ENCODE measurements around the gene C16orf89.

Gene C16orf89

GRCh38 chr16:5027575-5028235 lies 38.1 kb downstream of the C16orf89 start:
- no peak for DNase-seq

GRCh38 chr16:5027086-5027485 lies 38.7 kb downstream of the C16orf89 start:
- DNase-seq = no peak

- DNase-seq = no peak
These were observed 39.1 kb downstream of the C16orf89 start for GRCh38 chr16:5026664-5027063.

GRCh38 chr16:5025171-5025632 lies 40.6 kb downstream of the C16orf89 start:
- peak; percentile 80 for DNase-seq

- DNase-seq = peak; percentile 71
These were observed 41.1 kb downstream of the C16orf89 start for GRCh38 chr16:5024632-5025031.

GRCh38 chr16:5022521-5022920 lies 43.2 kb downstream of the C16orf89 start:
- no peak for DNase-seq

GRCh38 chr16:5020551-5020950 lies 45.2 kb downstream of the C16orf89 start:
- no peak for DNase-seq

- DNase-seq = no peak
These were observed 46.0 kb downstream of the C16orf89 start for GRCh38 chr16:5019775-5020174.

GRCh38 chr16:5018793-5019192 lies 47.0 kb downstream of the C16orf89 start:
- no peak for DNase-seq

GRCh38 chr16:5017678-5017969 lies 48.1 kb downstream of the C16orf89 start:
- DNase-seq = no peak

- no peak for DNase-seq
These were observed 48.6 kb downstream of the C16orf89 start for GRCh38 chr16:5016967-5017677.

GRCh38 chr16:5015887-5016286 lies 49.9 kb downstream of the C16orf89 start:
- no peak for DNase-seq

GRCh38 chr16:5015351-5015750 lies 50.4 kb downstream of the C16orf89 start:
- DNase-seq = peak; percentile 13

- DNase-seq = no peak
These were observed 52.9 kb downstream of the C16orf89 start for GRCh38 chr16:5012887-5013286.

- no peak for DNase-seq
These were observed 54.1 kb downstream of the C16orf89 start for GRCh38 chr16:5011637-5012036.

GRCh38 chr16:5010576-5011329 lies 55.0 kb downstream of the C16orf89 start:
- DNase-seq = no peak

GRCh38 chr16:5008311-5008731 lies 57.4 kb downstream of the C16orf89 start:
- no peak for DNase-seq

- no peak for DNase-seq
These were observed 58.5 kb downstream of the C16orf89 start for GRCh38 chr16:5007256-5007655.

- no peak for DNase-seq
These were observed 59.2 kb downstream of the C16orf89 start for GRCh38 chr16:5006348-5007193.

GRCh38 chr16:5005916-5006315 lies 59.8 kb downstream of the C16orf89 start:
- DNase-seq = no peak

GRCh38 chr16:5004311-5004710 lies 61.4 kb downstream of the C16orf89 start:
- DNase-seq = no peak

GRCh38 chr16:5003828-5004227 lies 61.9 kb downstream of the C16orf89 start:
- no peak for DNase-seq

GRCh38 chr16:5003211-5003610 lies 62.5 kb downstream of the C16orf89 start:
- no peak for DNase-seq

Measured in NCI-H69 (cell line).